ENCODE data around the gene ATP1B3. TPM values are rescaled to one million over a fixed set of nuclear protein-coding genes. Genes with fewer than 3 reads are reported as not detected.
"Not testable (repeated sequence)": the region's sequence is repeated elsewhere in the genome, so short reads cannot be mapped to it uniquely, and the experiment has no call there.

Gene ATP1B3
- total RNA-seq, 1 donor from 2014 or later = 61.1 TPM

GRCh38 chr3:141972399-141972798 is 96.0 kb downstream of the ATP1B3 start:
- Mint-ChIP-seq H3K9me3 (no peaks in the 10 kb centered on the region), H3K36me3 (ENCODE audit: low read depth) (peaks cover 34% of the 10 kb centered on the region), H3K4me1 (no peaks in the 10 kb centered on the region), H3K27ac (no peak overlapping the region), H3K4me3 (no peak overlapping the region), H3K27me3 (no peaks in the 10 kb centered on the region)
- ATAC-seq (ENCODE audit: low read depth) (no peak), DNase-seq (no peak)
- POLR2A ChIA-PET = no interaction called here
- intact Hi-C loops (cut with micrococcal nuclease) = loop anchor here (5.0 kb wide), 1 partner anchor 255 kb away; the partner anchor contains the start of gene GK5
- CTCF ChIA-PET = no interaction called here
- TF ChIP-seq, protein P1, sequence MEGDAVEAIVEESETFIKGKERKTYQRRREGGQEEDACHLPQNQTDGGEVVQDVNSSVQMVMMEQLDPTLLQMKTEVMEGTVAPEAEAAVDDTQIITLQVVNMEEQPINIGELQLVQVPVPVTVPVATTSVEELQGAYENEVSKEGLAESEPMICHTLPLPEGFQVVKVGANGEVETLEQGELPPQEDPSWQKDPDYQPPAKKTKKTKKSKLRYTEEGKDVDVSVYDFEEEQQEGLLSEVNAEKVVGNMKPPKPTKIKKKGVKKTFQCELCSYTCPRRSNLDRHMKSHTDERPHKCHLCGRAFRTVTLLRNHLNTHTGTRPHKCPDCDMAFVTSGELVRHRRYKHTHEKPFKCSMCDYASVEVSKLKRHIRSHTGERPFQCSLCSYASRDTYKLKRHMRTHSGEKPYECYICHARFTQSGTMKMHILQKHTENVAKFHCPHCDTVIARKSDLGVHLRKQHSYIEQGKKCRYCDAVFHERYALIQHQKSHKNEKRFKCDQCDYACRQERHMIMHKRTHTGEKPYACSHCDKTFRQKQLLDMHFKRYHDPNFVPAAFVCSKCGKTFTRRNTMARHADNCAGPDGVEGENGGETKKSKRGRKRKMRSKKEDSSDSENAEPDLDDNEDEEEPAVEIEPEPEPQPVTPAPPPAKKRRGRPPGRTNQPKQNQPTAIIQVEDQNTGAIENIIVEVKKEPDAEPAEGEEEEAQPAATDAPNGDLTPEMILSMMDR (IDR thresholded peaks at IDR 0.05) = no peak

GRCh38 chr3:141974777-141975176 is 98.3 kb downstream of the ATP1B3 start:
- H3K9me3 Mint-ChIP-seq; H3K4me1 Mint-ChIP-seq; H3K27ac Mint-ChIP-seq; POLR2A ChIA-PET; CTCF ChIA-PET; H3K27me3 Mint-ChIP-seq; H3K4me3 Mint-ChIP-seq; ATAC-seq (ENCODE audit: low read depth); DNase-seq: not testable (repeated sequence)
- peaks cover 31% of the 10 kb centered on the region for H3K36me3 Mint-ChIP-seq (ENCODE audit: low read depth)
- intact Hi-C loops (cut with micrococcal nuclease) = loop anchor here (5.0 kb wide), 1 partner anchor 253 kb away; the partner anchor contains the start of gene GK5

Other genes with a start within 250 kb of the ATP1B3 start
- gene RNF7, start 138.3 kb upstream of the ATP1B3 start, total RNA-seq = 60.7 and 62.1 TPM in 2 replicates
- gene GRK7, start 113.2 kb upstream of the ATP1B3 start, total RNA-seq = not detected in 2 replicates

Measured in activated B cell treated with CpG ODN at 0.5 μM for 24 hours (primary cell).